ENCODE data around the gene GNG13. TPM values are rescaled to one million over a fixed set of nuclear protein-coding genes. Genes with fewer than 3 reads are reported as not detected.

GNG13 gene
- total RNA-seq, 1 donor from 2014 or later = not detected

- TF ChIP-seq, protein P1, sequence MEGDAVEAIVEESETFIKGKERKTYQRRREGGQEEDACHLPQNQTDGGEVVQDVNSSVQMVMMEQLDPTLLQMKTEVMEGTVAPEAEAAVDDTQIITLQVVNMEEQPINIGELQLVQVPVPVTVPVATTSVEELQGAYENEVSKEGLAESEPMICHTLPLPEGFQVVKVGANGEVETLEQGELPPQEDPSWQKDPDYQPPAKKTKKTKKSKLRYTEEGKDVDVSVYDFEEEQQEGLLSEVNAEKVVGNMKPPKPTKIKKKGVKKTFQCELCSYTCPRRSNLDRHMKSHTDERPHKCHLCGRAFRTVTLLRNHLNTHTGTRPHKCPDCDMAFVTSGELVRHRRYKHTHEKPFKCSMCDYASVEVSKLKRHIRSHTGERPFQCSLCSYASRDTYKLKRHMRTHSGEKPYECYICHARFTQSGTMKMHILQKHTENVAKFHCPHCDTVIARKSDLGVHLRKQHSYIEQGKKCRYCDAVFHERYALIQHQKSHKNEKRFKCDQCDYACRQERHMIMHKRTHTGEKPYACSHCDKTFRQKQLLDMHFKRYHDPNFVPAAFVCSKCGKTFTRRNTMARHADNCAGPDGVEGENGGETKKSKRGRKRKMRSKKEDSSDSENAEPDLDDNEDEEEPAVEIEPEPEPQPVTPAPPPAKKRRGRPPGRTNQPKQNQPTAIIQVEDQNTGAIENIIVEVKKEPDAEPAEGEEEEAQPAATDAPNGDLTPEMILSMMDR (IDR thresholded peaks at IDR 0.05; ENCODE audit: unreplicated experiment) = no peak
- Mint-ChIP-seq H3K36me3 (peaks cover 6% of the 10 kb centered on the region), H3K27me3 (ENCODE audit: low read depth) (no peaks in the 10 kb centered on the region), H3K4me3 (no peak overlapping the region), H3K27ac (no peak overlapping the region), H3K9me3 (peaks cover 14% of the 10 kb centered on the region), H3K4me1 (no peaks in the 10 kb centered on the region)
- DNase-seq (ENCODE audit: low spot score in 2 of 2, unreplicated experiment in 2 of 2) = no peak
Observed at GRCh38 chr16:844638-845350, 44.3 kb upstream of the GNG13 start.

DNA sequence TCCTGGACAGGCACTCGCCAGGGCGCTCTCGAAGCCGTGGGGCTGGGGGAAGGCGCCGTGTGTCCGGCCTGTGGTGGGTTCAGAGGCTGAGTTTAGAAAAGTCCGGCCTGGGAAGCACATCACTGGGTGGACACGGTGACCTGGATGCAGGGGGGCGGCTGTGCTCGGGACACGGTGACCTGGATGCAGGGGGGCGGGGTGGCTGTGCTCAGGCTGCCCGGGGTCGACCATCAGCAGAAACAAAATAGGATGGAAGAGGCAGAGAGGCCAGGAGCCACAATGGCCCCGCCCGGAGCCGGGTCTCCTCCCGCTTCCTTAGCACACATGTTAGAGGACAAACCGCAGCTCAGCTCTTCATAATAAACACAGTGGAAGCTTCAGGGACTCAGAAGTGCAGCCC is 43.2 kb upstream of the GNG13 start:
- Mint-ChIP-seq H3K27ac (no peak overlapping the region), H3K27me3 (ENCODE audit: low read depth) (no peaks in the 10 kb centered on the region), H3K9me3 (peaks cover 13% of the 10 kb centered on the region), H3K36me3 (peaks cover 4% of the 10 kb centered on the region), H3K4me1 (no peaks in the 10 kb centered on the region), H3K4me3 (no peak overlapping the region)
- TF ChIP-seq, protein P1 (IDR thresholded peaks at IDR 0.05; ENCODE audit: unreplicated experiment) = no peak
- no peak for DNase-seq (ENCODE audit: low spot score in 2 of 2, unreplicated experiment in 2 of 2)

DNA sequence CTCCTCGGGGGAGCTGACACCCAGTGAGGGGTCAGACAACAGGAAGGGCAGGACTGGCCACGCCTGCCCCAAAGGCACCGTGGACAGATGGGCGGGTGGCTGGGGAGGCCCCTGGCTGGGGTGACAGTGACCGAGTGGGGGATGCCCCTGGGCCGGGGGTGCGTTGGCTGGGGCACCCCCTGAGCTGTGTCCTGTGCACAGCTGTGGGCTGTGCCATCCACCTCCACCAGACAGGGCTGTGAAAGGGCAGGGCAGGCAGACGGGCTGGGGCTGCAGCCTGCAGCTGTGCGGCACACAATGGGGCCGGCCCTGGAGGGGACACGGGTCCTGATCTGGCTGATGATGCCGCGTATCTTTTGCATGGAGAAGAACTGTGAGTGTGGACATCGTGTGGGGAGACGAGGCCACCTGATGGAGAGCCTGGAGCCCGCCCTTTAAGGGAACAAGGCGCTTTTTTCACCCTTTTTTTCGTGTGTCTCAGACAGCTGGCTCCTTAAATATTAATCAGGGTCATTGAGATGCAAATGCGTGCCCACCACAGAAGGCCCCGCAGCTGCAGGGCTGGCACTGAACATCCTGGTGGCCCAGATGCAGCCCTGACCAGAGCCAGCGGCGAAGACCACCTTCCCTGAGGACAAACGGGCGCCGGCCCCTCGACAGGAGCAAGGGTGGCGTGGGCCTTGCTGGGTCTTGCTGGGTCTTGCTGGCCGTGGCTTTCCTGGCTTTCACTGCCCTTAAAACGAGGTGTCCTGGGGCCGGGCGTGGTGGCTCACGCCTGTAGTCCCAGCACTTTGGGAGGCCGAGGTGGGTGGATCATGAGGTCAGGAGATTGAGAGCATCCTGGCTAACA is 42.4 kb upstream of the GNG13 start:
- no peak for DNase-seq (ENCODE audit: low spot score in 2 of 2, unreplicated experiment in 2 of 2)
- Mint-ChIP-seq H3K4me3 (no peak overlapping the region), H3K4me1 (no peaks in the 10 kb centered on the region), H3K27ac (no peak overlapping the region), H3K36me3 (peaks cover 4% of the 10 kb centered on the region), H3K27me3 (ENCODE audit: low read depth) (no peaks in the 10 kb centered on the region), H3K9me3 (peaks cover 13% of the 10 kb centered on the region)
- TF ChIP-seq, protein P1 (IDR thresholded peaks at IDR 0.05; ENCODE audit: unreplicated experiment) = no peak

DNA sequence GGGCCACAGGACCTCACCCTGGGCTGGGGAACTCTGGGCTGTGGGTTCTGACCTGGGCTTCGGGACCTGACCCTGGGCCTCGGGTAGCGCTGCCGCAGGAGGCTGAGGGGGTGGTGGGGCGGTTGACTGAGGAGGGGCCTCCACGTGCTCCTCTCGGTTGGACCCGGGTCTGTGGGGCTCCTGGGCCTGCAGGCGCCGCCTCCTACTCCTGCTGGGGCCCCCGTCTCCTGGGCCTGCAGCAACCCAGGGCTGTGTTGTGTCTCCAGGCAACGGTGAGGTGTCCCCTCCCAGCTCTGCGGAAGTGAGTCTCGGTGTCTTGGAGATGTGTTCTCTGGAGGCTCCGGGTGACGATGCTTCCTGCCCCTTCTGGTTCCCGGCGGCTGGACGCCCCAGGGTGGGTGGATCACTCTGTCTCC is 41.5 kb upstream of the GNG13 start:
- Mint-ChIP-seq H3K27ac (no peak overlapping the region), H3K4me3 (no peak overlapping the region), H3K9me3 (peaks cover 9% of the 10 kb centered on the region), H3K36me3 (peaks cover 4% of the 10 kb centered on the region), H3K4me1 (no peaks in the 10 kb centered on the region), H3K27me3 (ENCODE audit: low read depth) (no peaks in the 10 kb centered on the region)
- TF ChIP-seq, protein P1 (IDR thresholded peaks at IDR 0.05; ENCODE audit: unreplicated experiment) = no peak
- no peak for DNase-seq (ENCODE audit: low spot score in 2 of 2, unreplicated experiment in 2 of 2)

GRCh38 chr16:841455-842060 is 41.0 kb upstream of the GNG13 start:
- Mint-ChIP-seq H3K36me3 (peaks cover 4% of the 10 kb centered on the region), H3K4me3 (no peak overlapping the region), H3K27ac (no peak overlapping the region), H3K9me3 (peaks cover 9% of the 10 kb centered on the region), H3K27me3 (ENCODE audit: low read depth) (no peaks in the 10 kb centered on the region), H3K4me1 (no peaks in the 10 kb centered on the region)
- TF ChIP-seq, protein P1 (IDR thresholded peaks at IDR 0.05; ENCODE audit: unreplicated experiment) = no peak
- no peak for DNase-seq (ENCODE audit: low spot score in 2 of 2, unreplicated experiment in 2 of 2)

Measured in mesothelial cell of epicardium (in vitro differentiated cells).